OCI-LY3 (cell line): ENCODE results near the gene BMPR2.
"Not testable (repeated sequence)": the region's sequence is repeated elsewhere in the genome, so short reads cannot be mapped to it uniquely, and the experiment has no call there.

ENCODE experiments used
- H2AFZ ChIP-seq: fragments of 200-600, 300-600 bp; shearing (Covaris generic); 2 replicates; pipeline ENCODE4 v1.6.0; 2014; ENCODE audit warnings: antibody characterized with exemption, low read depth, low read length
- H3K27ac ChIP-seq: fragments of 200-600, 300-600 bp; sonication (generic); 2 replicates; pipeline ENCODE4 v1.5.1; 2014; ENCODE audit warnings: mild to moderate bottlenecking, low read length, moderate library complexity, mixed read lengths
- H3K27me3 ChIP-seq: fragments of 200-600, 300-600 bp; sonication (generic); 2 replicates; pipeline ENCODE4 v1.6.1; 2014; ENCODE audit warnings: low read depth, low read length, mixed read lengths
- H3K36me3 ChIP-seq: fragments of 200-600, 300-600 bp; sonication (generic); replicated peaks from 2 replicates; pipeline ENCODE3; 2014; ENCODE audit warnings: low read depth, low read length, mixed read lengths
- H3K4me1 ChIP-seq: fragments of 300-600, 200-600 bp; sonication (generic); 2 replicates; pipeline ENCODE4 v1.6.1; 2014; ENCODE audit warnings: low read length, mixed read lengths
- H3K4me2 ChIP-seq: fragments of 200-600, 300-600 bp; sonication (generic); 2 replicates; pipeline ENCODE4 v1.6.1; 2014; ENCODE audit warnings: low read length, mixed read lengths
- H3K4me3 ChIP-seq: fragments of 300-600, 200-600 bp; sonication (generic); 2 replicates; pipeline ENCODE4 v1.5.1; 2014; ENCODE audit warnings: antibody characterized with exemption, mild to moderate bottlenecking, low read length, moderate library complexity
- H3K79me2 ChIP-seq: fragments of 300-600, 200-600 bp; shearing (Covaris generic); 2 replicates; pipeline ENCODE4 v1.6.1; 2014; ENCODE audit warnings: mild to moderate bottlenecking, low read length, mixed read lengths
- H3K9ac ChIP-seq: fragments of 300-600, 200-600 bp; shearing (Covaris generic); 2 replicates; pipeline ENCODE4 v1.6.0; 2014; ENCODE audit warnings: mild to moderate bottlenecking, low read length, moderate library complexity
- H3K9me3 ChIP-seq: fragments of 200-600, 300-600 bp; shearing (Covaris generic); 2 replicates; pipeline ENCODE4 v1.6.1; 2014; ENCODE audit warnings: low read length, mixed read lengths; ENCODE audit not compliant: insufficient read depth
- H4K20me1 ChIP-seq: fragments of 200-600, 300-600 bp; sonication (generic); 2 replicates; pipeline ENCODE4 v1.6.1; 2016; ENCODE audit warnings: low read length, mixed read lengths; ENCODE audit not compliant: insufficient read depth
- EZH2phosphoT487 ChIP-seq: fragments of 200-600 bp; shearing (Covaris generic); IDR thresholded peaks from 2 replicates; pipeline ENCODE4 v1.6.1; 2018; ENCODE audit warnings: antibody characterized with exemption, mixed run types, low read depth
- TF ChIP-seq, protein P1 (sequence below): fragments of 200-600, 300-600 bp; sonication (generic); IDR thresholded peaks from 2 replicates; pipeline ENCODE4 v1.5.1; 2014; ENCODE audit warnings: antibody characterized with exemption, low read length, low read depth

Gene BMPR2

DNA sequence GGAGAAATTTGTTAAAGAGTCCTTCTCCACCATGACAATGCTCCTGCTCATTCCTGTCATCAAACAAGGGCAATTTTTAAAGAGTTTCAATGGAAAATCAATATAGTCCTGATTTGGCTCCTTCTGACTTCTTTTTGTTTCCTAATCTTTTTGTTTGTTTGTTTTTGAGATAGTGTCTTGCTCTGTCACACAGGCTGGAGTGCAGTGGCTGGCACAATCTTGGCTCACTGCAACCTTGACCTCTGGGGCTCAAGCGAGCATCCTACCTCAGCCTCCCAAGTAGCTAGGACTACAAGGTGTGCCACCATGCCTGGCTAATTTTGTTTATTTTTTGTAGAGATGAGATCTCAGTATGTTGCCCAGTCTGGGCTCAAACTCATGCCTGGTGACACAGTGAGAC lies 58.3 kb downstream of the BMPR2 start:
- H4K20me1 ChIP-seq = no peaks in the 10 kb centered on the region; the same call in 1 of the 2 replicates
- H3K36me3 ChIP-seq = no peaks in the 10 kb centered on the region
- no peak overlapping the region for H3K4me3 ChIP-seq
- TF ChIP-seq, protein P1, sequence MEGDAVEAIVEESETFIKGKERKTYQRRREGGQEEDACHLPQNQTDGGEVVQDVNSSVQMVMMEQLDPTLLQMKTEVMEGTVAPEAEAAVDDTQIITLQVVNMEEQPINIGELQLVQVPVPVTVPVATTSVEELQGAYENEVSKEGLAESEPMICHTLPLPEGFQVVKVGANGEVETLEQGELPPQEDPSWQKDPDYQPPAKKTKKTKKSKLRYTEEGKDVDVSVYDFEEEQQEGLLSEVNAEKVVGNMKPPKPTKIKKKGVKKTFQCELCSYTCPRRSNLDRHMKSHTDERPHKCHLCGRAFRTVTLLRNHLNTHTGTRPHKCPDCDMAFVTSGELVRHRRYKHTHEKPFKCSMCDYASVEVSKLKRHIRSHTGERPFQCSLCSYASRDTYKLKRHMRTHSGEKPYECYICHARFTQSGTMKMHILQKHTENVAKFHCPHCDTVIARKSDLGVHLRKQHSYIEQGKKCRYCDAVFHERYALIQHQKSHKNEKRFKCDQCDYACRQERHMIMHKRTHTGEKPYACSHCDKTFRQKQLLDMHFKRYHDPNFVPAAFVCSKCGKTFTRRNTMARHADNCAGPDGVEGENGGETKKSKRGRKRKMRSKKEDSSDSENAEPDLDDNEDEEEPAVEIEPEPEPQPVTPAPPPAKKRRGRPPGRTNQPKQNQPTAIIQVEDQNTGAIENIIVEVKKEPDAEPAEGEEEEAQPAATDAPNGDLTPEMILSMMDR = no peak
- no peak for TF ChIP-seq EZH2phosphoT487
- H3K27ac ChIP-seq = no peak overlapping the region
- H2AFZ ChIP-seq = no peak overlapping the region
- peaks cover 9% of the 10 kb centered on the region; the same call in 1 of the 2 replicates for H3K9me3 ChIP-seq
- H3K4me2 ChIP-seq = no peak overlapping the region
- no peaks in the 10 kb centered on the region for H3K79me2 ChIP-seq
- no peaks in the 10 kb centered on the region for H3K4me1 ChIP-seq
- no peaks in the 10 kb centered on the region for H3K27me3 ChIP-seq
- no peak overlapping the region for H3K9ac ChIP-seq

DNA sequence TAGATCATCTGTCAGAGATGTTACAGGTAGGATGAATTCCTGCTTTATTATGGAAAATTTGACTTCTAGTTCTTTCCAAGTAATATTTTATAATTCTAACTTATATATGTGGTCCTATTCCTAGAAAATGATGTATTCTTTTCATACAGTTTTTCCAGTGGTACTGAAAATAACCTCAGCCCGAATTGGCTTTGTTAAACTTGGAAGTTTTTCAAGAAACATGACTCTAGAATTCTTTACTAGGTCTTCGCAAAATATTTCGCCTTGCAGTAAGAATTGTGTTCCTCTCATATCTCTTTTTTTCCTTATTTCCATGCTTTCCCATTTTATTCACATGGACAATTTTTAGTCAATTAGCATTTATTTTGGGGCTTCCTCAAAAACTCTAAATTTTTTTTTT lies 60.5 kb downstream of the BMPR2 start:
- Histone ChIP-seq H3K9me3 (no peaks in the 10 kb centered on the region), H3K9ac (no peak overlapping the region), H3K4me2 (no peak overlapping the region), H3K4me3 (no peak overlapping the region), H3K27me3 (no peaks in the 10 kb centered on the region), H3K4me1 (no peaks in the 10 kb centered on the region), H2AFZ (no peak overlapping the region), H3K27ac (no peak overlapping the region), H3K79me2 (no peaks in the 10 kb centered on the region), H4K20me1 (no peaks in the 10 kb centered on the region; the same call in 1 of the 2 replicates), H3K36me3 (no peaks in the 10 kb centered on the region)
- TF ChIP-seq EZH2phosphoT487 = no peak
- TF ChIP-seq, protein P1 = no peak

DNA sequence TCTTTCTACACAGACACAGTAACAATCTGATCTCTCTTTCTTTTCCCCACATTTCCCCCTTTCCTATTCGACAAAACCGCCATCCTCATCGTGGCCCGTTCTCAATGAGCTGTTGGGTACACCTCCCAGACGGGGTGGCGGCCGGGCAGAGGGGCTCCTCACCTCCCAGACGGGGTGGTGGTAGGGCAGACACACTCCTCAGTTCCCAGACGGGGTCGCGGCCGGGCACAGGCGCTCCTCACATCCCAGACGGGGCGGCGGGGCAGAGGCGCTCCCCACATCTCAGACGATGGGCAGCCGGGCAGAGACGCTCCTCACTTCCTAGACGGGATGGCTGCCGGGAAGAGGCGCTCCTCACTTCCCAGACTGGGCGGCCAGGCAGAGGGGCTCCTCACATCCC lies 64.0 kb downstream of the BMPR2 start:
- H3K27ac ChIP-seq, H4K20me1 ChIP-seq, H3K4me2 ChIP-seq, H3K79me2 ChIP-seq, H3K9me3 ChIP-seq, H2AFZ ChIP-seq, H3K4me1 ChIP-seq, H3K27me3 ChIP-seq, H3K36me3 ChIP-seq, H3K4me3 ChIP-seq, H3K9ac ChIP-seq: not testable (repeated sequence)

DNA sequence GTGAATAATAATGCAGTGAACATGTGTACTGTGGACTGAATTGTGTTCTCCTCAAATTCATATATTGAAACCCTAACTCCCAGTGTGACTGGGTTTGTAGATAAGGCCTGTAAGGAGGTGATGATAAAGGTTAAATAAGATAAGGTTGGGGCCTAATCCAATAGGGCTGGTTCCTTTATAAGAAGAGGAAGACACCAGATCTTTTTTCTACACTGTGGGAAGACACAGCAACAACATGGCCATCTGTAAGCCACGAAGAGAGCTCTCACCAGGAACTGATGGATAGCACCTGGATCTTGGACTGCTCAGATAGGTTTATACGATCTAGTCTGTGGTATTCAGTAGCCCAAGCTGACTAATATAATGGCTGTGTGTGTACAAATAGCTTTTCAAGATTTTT lies 66.8 kb downstream of the BMPR2 start:
- H3K9ac ChIP-seq = no peak overlapping the region
- H2AFZ ChIP-seq = no peak overlapping the region
- no peak overlapping the region for H3K27ac ChIP-seq
- no peaks in the 10 kb centered on the region for H3K36me3 ChIP-seq
- TF ChIP-seq, protein P1 = no peak
- TF ChIP-seq EZH2phosphoT487 = no peak
- H3K79me2 ChIP-seq = no peaks in the 10 kb centered on the region
- H3K4me2 ChIP-seq = no peak overlapping the region
- H4K20me1 ChIP-seq = no peaks in the 10 kb centered on the region
- H3K4me1 ChIP-seq = no peaks in the 10 kb centered on the region
- no peak overlapping the region for H3K4me3 ChIP-seq
- no peaks in the 10 kb centered on the region for H3K27me3 ChIP-seq
- H3K9me3 ChIP-seq = no peaks in the 10 kb centered on the region

DNA sequence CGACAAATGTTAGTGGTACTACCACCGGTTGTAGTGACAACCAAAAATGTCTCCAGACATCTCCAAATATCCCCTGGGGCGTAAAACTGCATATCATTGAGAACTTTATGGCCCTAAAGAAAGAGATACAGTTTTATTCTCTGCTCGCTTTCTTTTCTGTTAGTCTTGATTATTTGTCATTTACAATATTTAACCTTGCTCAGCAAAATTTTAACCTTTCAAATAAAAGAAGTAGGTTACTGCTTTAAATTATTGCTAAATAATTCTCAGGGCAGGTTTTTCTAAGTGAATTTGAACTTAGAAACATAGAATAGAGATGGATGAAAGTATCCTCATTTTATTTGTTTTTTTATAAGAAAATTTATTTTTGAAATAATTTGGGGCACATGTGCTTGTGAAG lies 67.9 kb downstream of the BMPR2 start:
- H3K9me3 ChIP-seq = no peaks in the 10 kb centered on the region
- H3K27ac ChIP-seq = no peak overlapping the region
- H3K36me3 ChIP-seq = no peaks in the 10 kb centered on the region
- H3K4me1 ChIP-seq = no peaks in the 10 kb centered on the region
- TF ChIP-seq, protein P1 = no peak
- TF ChIP-seq EZH2phosphoT487 = no peak
- H3K9ac ChIP-seq = no peak overlapping the region
- no peaks in the 10 kb centered on the region for H4K20me1 ChIP-seq
- H3K4me3 ChIP-seq = no peak overlapping the region
- H3K27me3 ChIP-seq = no peaks in the 10 kb centered on the region
- H2AFZ ChIP-seq = no peak overlapping the region
- no peaks in the 10 kb centered on the region for H3K79me2 ChIP-seq
- H3K4me2 ChIP-seq = no peak overlapping the region
